HG02798 (cell line): ENCODE measurements around the gene CNTN3.

ENCODE experiments used
- ATAC-seq: cut with Tn5 transposase; IDR thresholded peaks from one replicate; pipeline ENCODE4 v1.9.1; 2021; ENCODE audit warnings: mild to moderate bottlenecking; ENCODE audit not compliant: unreplicated experiment, poor library complexity

Gene CNTN3

DNA sequence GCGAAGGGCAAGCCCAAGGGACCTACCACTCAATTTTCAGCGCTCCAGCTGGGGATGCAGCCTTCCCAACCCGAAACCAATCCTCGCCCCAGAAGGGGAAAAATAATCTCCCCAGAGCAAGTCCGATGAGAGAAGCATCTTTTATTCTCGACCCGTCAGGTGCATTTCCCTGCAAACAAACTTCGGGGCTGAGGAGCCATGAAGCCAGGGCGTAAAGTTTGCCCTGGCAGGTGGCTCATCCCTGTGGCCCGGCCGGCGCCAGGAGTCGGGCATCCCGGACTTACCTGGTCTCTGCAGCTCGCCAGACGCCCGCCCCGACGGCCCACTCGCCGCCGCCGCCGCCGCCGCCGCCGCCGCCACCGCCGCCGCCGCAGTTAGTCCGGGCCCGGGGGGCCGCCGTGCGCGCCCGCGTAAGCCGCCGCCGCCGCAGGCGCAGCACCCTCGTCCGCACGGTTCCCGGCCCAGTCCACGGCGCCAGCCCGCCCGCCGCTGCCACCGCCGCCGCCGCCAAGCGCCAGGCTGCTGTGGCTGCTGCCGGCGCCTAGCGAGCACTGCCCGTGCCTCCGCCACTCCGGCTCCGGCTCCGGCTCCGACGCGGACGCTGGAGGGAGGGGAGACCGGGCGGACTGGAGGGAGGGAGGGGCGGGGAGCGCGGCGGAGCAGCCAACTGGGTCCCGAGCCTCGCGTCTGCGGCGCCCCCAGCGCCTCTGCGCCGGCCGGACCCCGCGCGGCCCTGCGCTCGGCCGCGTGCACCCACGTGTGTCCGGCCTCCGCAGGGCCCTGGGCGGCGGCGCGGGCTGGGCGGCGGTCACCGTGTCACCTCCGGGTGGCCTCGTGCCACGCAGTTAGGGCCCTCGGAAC is at the start of gene CNTN3:
TSS of gene CNTN3 (minus strand) at position 553 of the 861 bp plus-strand sequence. CDS start 93,547 bp downstream, outside the sequence.
- no peak for ATAC-seq

- ATAC-seq, result no peak
Observed at GRCh38 chr3:74663178-74663577, 48.7 kb upstream of the CNTN3 start.

DNA sequence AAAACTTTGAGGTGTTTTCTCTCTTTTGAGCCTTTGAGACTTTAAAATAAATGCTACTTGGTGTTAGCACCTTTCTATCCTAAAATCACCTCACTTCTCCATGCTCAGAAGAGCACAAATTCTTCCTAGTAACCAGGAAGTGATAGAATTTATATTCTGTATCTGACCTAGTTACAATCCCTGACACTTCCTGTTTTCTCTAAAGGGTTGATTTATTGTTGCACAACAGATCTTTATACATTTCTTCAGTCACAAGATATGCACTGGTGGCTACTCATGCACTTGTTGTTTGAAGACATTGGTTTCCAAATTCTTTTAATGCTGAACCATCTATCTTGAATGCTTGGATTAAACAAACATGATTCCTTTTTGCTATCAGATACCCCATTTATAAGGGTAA is 47.2 kb upstream of the CNTN3 start:
- no peak for ATAC-seq

DNA sequence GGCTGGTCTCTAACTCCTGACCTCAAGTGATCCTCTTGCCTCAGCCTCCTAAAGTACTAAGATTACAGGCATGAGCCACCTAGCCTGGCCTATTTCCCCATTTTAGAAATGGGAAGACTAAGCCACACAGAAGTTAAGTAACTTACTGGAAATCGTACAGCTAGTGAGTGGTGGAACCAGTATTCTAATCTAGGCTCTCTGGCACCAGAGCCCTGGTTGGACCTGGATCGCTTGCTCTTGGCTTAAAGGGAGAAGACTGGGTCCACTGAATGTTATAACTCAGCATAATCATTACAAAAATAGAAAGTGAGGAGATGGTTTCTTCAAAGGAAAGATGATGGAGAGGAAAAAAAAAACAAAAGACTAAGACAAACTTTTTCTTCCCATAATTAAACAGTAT is 37.4 kb upstream of the CNTN3 start:
- ATAC-seq, result no peak

- no peak for ATAC-seq
Observed at GRCh38 chr3:74651292-74651691, 36.8 kb upstream of the CNTN3 start.

DNA sequence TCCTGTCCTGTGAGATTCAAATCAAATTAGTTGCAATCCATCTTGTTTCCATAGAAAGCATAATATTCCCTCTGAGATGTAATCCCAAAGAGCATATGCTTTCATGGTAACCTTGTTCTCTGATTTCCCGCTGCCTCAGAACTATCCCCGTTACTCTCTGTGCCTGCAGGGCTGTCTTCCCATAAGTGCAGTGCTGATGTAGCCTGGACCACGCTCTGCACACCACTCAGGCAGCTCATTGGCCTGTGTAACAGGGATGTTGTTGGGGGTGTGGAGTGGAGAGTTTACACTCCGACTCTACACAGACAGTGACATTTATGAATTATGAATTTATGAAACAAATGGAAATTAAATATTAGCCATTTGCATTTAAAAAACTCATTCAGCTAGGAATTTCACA is 33.6 kb upstream of the CNTN3 start:
- no peak for ATAC-seq

- no peak for ATAC-seq
Observed at GRCh38 chr3:74646094-74646493, 31.6 kb upstream of the CNTN3 start.

- ATAC-seq, result no peak
Observed at GRCh38 chr3:74643636-74644035, 29.2 kb upstream of the CNTN3 start.

- no peak for ATAC-seq
Observed at GRCh38 chr3:74642876-74643275, 28.4 kb upstream of the CNTN3 start.

DNA sequence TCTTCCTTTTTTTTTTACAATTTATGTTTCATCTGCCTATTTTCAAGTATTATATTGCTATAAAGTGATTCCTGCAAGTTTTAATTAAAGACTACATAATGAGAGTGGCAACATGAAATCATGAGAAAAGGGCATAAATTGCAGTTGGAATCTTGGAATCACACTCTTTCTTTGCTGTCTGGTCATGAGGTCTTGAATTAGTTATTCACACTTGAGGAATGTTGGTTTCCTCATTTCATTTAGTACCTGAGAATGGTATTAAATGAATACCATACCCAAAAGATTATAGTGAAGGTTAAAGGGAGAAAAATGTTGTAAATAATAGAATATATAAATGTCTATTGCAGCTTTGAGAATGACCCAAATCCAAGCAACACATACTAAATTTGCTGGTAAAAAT is 25.8 kb upstream of the CNTN3 start:
- ATAC-seq, result no peak

GRCh38 chr3:74639681-74640080 is 25.2 kb upstream of the CNTN3 start:
- no peak for ATAC-seq

- no peak for ATAC-seq
Observed at GRCh38 chr3:74636981-74637380, 22.5 kb upstream of the CNTN3 start.

- ATAC-seq, result no peak
Observed at GRCh38 chr3:74633021-74633420, 18.6 kb upstream of the CNTN3 start.

DNA sequence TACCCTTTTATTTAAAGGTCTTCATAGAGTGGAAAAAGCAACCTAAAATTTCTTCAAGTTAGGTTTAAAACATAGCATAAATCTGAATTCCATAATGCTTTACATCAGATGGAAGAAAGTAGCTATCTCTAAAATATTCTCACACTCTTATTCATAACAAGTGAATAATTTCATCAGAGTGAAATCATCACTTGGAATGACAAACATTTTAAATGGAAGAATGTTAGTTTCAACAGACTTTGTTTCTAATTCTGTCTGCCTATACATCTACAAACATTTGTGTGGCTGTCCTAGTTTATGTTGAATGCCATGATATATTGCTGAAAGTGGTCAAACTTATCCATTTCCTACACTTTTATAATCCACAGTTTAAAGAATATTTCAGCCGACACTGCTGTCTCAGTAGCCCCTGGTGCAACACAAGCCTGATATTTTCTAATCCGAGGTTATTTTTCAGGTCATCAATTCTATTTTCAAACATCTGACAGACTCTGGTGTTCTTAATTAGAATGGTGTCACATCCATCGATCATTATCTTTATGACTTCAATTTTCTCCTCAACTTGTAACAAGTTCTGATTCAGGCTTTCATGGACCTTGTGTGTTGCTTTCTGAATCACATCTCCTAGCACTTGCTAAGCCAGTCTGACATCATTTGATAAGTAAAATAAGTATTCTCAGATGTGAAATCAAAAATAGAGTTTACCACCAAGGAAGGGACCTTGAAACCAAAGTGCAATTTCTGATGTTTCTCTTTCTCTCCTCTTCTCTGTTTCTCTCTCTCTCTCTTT is 17.1 kb upstream of the CNTN3 start:
- ATAC-seq, result no peak

DNA sequence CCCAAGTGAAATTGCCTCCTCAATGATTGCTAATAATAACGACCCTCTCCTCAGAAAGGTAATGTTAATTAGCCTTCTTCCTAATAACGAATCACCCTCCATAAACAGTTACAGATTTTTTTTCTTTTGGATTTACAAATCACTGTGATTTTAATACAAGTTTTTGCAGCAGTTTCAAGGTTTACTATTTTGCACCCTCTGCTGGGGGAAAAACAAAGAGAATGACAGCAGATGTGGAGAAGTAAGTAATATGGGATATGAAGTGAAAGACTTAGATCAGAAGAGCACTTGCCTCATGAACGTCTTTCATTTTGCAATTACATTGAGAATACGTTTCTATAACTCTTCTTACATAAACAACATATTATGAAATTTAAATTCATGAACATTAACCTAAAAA is 16.1 kb upstream of the CNTN3 start:
- ATAC-seq, result no peak

DNA sequence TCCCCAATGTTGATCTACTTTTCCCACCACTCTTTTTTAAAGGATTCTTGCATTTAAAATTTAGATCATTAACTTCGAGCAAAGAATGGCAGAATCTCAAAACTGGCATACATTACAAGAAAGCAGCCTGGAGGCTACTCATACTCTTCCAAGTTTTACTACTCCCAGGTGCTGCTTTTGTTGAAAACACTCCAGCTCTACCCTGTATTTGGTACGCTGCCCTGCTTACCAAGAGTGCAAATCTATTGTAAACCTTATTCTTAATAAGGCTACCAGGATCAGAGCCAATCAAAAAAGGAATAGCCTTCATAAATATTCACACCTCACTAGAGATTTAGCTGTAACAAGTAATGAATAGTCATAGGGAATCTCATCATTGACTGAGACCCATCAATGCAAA is 11.6 kb upstream of the CNTN3 start:
- no peak for ATAC-seq

DNA sequence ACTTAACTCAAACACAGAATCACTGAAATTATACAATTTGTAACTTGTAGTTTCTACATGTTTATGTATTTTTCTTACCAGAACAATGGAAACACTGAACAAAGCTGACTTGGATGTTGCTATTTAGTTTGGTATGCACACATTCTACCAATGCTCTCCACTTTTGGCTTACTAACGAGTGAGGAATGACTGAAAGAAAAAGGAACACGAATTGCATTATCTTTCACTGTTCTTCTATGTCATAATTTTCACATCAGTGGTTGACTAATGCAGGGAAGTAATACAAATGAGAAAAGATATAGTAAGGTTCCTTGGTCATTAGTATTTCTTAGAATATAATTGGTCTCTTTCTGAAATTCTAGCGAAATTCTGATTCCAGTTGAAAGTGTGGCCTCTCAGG is 9.8 kb upstream of the CNTN3 start:
- ATAC-seq, result no peak

DNA sequence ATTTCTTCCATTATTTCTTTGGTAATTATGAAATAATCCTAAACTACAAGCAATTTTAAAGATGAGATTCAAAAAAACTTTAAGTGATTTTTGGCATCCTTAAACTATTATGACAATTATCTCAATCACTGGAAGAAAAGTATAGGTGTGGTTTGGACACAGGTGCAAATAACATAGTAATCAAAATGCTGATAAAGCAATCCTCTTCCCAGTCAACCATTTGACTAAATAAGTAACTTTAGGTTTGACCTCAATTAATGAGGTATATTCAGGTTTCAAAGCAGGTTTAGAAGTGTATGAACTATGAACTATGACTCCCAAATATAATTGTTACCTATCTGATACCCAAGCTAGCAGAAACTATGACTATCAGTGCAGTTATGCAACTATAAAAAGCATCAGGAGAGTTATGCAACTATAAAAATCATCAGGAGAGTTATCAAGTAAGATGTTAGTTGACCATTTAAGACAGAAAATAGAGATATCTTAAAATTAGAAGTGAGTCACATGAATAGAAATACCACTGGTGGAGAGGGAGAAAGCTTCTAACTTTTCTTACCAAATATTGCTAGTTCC is 8.9 kb upstream of the CNTN3 start:
- no peak for ATAC-seq

- no peak for ATAC-seq
Observed at GRCh38 chr3:74621581-74621980, 7.1 kb upstream of the CNTN3 start.

- ATAC-seq, result no peak
Observed at GRCh38 chr3:74617776-74618175, 3.3 kb upstream of the CNTN3 start.

DNA sequence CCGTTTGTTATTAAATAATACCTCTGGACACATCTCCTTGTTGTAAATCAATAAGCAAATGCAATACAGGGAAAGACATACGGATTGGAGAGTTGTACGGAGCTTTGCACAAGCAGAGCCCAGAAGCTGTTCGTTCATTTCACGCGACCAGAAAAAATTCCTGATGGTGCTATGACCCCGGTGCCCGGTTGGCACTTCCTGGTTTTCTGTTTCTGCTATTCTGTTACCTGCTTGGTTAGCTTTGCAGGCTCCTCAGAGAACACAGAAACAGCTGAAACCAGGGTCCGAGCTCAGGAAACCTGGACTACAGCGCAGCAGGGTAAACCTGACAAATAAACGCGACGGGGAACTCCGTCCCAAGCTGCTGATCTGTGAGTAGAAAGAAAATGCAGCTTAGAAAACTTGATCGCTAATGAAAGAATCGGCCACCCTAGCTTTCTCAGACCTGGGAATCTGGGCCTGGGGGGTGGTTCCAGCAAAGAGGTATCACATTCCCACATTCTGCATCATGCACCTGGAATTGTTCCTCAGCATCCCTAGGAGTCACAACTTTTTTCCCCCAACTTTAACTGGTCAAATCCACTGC is 845 bp downstream of the CNTN3 start:
- ATAC-seq, result no peak
